NCI-H2227 treated with DMSO at 0.1 percent for 48 hours (cell line): Measurements from ENCODE around the gene PLIN4.

Experiments used
- DNase-seq: peaks from one replicate; lab custom pipeline; 2025; lab: John Stamatoyannopoulos, UW

The PLIN4 gene

GRCh38 chr19:4455719-4456475, 62.4 kb downstream of the PLIN4 start:
- no peak for DNase-seq

GRCh38 chr19:4454747-4455718, 63.3 kb downstream of the PLIN4 start:
- DNase-seq = no peak

GRCh38 chr19:4453232-4454179, 64.8 kb downstream of the PLIN4 start:
- DNase-seq = no peak

- no peak for DNase-seq
These were observed 65.9 kb downstream of the PLIN4 start for GRCh38 chr19:4452230-4452990.
